ENCODE results near the gene HIPK1.

DNA sequence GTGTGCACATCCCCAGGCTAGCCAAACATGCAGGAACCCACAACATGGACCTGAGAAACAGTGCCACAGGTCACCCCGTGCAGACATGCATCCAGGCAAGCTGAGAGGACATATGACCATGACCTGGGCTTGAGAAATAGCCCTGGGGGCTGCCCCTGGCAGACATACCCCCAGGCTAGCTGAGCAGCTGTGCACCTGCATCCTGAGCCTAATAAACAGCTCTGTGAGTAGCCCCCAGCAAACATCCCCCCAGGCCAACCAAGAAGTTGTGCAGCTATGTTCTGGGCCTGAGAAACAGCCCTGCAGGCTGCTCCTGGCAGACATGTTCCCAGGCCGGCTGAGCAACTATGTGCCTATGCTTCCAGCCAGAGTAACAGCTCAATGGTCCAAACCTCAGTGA is 64.6 kb downstream of the HIPK1 start:
- TF ChIP-seq, protein P1, sequence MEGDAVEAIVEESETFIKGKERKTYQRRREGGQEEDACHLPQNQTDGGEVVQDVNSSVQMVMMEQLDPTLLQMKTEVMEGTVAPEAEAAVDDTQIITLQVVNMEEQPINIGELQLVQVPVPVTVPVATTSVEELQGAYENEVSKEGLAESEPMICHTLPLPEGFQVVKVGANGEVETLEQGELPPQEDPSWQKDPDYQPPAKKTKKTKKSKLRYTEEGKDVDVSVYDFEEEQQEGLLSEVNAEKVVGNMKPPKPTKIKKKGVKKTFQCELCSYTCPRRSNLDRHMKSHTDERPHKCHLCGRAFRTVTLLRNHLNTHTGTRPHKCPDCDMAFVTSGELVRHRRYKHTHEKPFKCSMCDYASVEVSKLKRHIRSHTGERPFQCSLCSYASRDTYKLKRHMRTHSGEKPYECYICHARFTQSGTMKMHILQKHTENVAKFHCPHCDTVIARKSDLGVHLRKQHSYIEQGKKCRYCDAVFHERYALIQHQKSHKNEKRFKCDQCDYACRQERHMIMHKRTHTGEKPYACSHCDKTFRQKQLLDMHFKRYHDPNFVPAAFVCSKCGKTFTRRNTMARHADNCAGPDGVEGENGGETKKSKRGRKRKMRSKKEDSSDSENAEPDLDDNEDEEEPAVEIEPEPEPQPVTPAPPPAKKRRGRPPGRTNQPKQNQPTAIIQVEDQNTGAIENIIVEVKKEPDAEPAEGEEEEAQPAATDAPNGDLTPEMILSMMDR (IDR thresholded peaks at IDR 0.05): no peak
- no peak for TF ChIP-seq POLR2AphosphoS5 (IDR thresholded peaks at IDR 0.05; ENCODE audit: low read depth, low read length)

All from Panc1 (cell line).